ENCODE results near the gene PRKN.

- TF ChIP-seq CTCF (conservative IDR thresholded peaks at IDR 0.05) (no peak), ZFX (IDR thresholded peaks at IDR 0.05) (no peak)
Observed at GRCh38 chr6:161377116-161377515, 1350.5 kb downstream of the PRKN start.

Data from C4-2B (cell line).